Activated T-cell treated with anti-CD3 and anti-CD28 coated beads, Interleukin-2, amount 50 U/mL, for 4 hours (primary cell): Measurements from ENCODE around the gene KIR2DL1. TPM values are rescaled to one million over a fixed set of nuclear protein-coding genes. Genes with fewer than 3 reads are reported as not detected.
"Not testable (repeated sequence)": the region's sequence is repeated elsewhere in the genome, so short reads cannot be mapped to it uniquely, and the experiment has no call there.

Experiments
- ATAC-seq, 2 donors: fragments of 200-7000 bp; cut with Tn5 transposase; one replicate each; pipeline ENCODE4 v1.10.0; 2021
- DNase-seq: peaks from one replicate; pipeline ENCODE4 v3.0.0-alpha.2; 2020
- H3K27me3 Mint-ChIP-seq: one replicate; pipeline ENCODE4 v1.8.0; 2021; ENCODE audit warnings: low read depth, mixed read lengths
- H3K36me3 Mint-ChIP-seq: one replicate; pipeline ENCODE4 v1.8.0; 2022; ENCODE audit warnings: mixed read lengths; ENCODE audit not compliant: insufficient read depth
- H3K4me1 Mint-ChIP-seq: one replicate; pipeline ENCODE4 v1.8.0; 2021; ENCODE audit warnings: low read depth, mixed read lengths
- H3K4me3 Mint-ChIP-seq: one replicate; pipeline ENCODE4 v1.8.0; 2021; ENCODE audit warnings: mild to moderate bottlenecking, moderate library complexity, mixed read lengths
- H3K9me3 Mint-ChIP-seq: one replicate; pipeline ENCODE4 v1.8.0; 2021; ENCODE audit warnings: mixed read lengths
- total RNA-seq, 3 donors: library from RNA; stranded (reverse); gene quantifications; one replicate each; pipeline ENCODE4 v1.2.1, GENCODE V29; 2021

Gene KIR2DL1
- not detected for total RNA-seq

DNA sequence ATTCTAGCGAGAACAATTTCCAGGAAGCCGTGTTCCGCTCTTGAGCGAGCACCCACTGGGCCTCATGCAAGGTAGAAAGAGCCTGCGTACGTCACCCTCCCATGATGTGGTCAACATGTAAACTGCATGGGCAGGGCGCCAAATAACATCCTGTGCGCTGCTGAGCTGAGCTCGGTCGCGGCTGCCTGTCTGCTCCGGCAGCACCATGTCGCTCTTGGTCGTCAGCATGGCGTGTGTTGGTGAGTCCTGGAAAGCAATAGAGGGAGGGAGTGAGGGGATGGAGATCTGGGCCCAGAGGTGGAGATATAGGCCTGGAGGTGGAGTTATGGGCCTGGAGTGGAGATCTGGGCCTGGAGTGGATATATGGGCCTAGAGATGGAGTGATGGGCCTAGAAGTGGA, at the start of gene KIR2DL1:
Gene KIR2DL1 (plus strand): TSS at position 148 of the 400 bp plus-strand sequence. CDS start 58 bp downstream, at position 206.
- not testable (repeated sequence) for H3K4me1 Mint-ChIP-seq, H3K4me3 Mint-ChIP-seq, H3K27me3 Mint-ChIP-seq, H3K36me3 Mint-ChIP-seq, DNase-seq, ATAC-seq, H3K9me3 Mint-ChIP-seq

DNA sequence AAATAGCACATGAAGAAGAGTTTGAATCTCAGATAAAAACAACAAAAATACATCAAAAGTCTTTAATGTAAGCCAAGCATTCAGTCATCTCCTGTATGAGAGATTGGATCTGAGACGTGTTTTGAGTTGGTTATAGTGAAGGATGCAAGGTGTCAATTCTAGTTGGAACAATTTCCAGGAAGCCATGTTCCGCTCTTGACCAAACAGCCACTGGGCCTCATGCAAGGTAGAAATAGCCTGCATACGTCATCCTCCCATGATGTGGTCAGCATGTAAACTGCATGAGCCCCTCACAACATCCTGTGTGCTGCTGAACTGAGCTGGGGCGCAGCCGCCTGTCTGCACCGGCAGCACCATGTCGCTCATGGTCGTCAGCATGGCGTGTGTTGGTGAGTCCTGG, 45.5 kb upstream of the KIR2DL1 start, which contains the start of gene KIR3DL3:
Gene KIR3DL3 (plus strand): TSS at position 301 of the 400 bp plus-strand sequence. CDS start 55 bp downstream, at position 356.
- Mint-ChIP-seq H3K36me3 (no peaks in the 10 kb centered on the region), H3K4me1 (no peaks in the 10 kb centered on the region), H3K4me3 (no peak within 1 kb of the TSS), H3K27me3 (peaks cover 12% of the 10 kb centered on the region), H3K9me3 (peaks cover 22% of the 10 kb centered on the region)
- ATAC-seq = no peak
- DNase-seq = no peak

DNA sequence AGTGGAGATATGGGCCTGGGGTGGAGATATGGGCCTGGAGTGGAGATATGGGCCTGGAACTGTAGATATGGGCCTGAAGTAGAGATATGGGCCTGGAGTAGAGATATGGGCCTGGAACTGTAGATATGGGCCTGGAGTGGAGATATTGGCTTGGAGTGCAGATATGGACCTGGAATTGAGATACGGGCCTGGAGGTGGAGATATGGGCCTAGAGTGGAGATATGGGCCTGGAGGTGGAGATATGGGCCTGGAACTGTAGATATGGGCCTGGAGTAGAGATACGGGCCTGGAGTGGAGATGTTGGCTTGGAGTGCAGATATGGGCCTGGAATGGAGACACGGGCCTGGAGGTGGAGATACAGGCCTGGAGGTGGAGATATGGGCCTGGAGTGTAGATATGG, 44.9 kb upstream of the KIR2DL1 start:
- ATAC-seq (no peak), DNase-seq (no peak)
- H3K36me3 Mint-ChIP-seq = no peaks in the 10 kb centered on the region
- H3K4me3 Mint-ChIP-seq = no peak overlapping the region
- peaks cover 17% of the 10 kb centered on the region for H3K9me3 Mint-ChIP-seq
- no peaks in the 10 kb centered on the region for H3K4me1 Mint-ChIP-seq
- peaks cover 12% of the 10 kb centered on the region for H3K27me3 Mint-ChIP-seq

DNA sequence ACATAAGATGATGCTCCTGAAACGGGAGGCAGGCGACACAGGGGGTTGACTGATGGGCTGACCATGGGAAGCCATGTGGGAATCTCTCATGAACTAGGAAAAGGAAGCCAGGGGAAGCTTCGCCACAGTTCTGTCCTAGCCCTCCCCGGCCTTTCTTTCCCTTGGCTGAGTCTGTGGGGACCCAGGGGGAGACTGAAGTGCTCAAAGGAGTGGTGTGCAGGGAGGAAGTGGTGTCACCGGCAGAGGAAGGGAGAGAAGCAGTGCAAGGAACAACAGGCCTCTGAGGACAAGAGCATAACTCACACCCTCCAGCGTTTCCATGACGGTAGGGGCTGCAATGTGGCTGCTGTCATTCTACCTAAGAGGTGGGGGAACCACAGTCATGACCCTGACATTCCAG, 44.3 kb upstream of the KIR2DL1 start:
- H3K36me3 Mint-ChIP-seq = no peaks in the 10 kb centered on the region
- no peaks in the 10 kb centered on the region for H3K4me1 Mint-ChIP-seq
- ATAC-seq = no peak

DNA sequence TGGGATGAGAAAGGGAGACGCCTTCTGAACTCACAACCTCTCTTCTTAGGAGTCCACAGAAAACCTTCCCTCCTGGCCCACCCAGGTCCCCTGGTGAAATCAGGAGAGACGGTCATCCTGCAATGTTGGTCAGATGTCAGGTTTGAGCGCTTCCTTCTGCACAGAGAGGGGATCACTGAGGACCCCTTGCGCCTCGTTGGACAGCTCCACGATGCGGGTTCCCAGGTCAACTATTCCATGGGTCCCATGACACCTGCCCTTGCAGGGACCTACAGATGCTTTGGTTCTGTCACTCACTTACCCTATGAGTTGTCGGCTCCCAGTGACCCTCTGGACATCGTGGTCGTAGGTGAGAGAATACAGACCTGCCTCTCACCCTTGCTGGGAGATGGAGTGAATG, 42.0 kb upstream of the KIR2DL1 start:
- Mint-ChIP-seq H3K4me3 (no peak overlapping the region), H3K4me1 (no peaks in the 10 kb centered on the region), H3K36me3 (no peaks in the 10 kb centered on the region), H3K9me3 (peaks cover 5% of the 10 kb centered on the region), H3K27me3 (peaks cover 17% of the 10 kb centered on the region)
- DNase-seq (no peak), ATAC-seq (no peak)

More for the DNA sequence above, 44.3 kb upstream of the KIR2DL1 start:
- Mint-ChIP-seq H3K9me3 (peaks cover 12% of the 10 kb centered on the region), H3K27me3 (peaks cover 12% of the 10 kb centered on the region), H3K4me3 (no peak overlapping the region)
- DNase-seq = no peak

DNA sequence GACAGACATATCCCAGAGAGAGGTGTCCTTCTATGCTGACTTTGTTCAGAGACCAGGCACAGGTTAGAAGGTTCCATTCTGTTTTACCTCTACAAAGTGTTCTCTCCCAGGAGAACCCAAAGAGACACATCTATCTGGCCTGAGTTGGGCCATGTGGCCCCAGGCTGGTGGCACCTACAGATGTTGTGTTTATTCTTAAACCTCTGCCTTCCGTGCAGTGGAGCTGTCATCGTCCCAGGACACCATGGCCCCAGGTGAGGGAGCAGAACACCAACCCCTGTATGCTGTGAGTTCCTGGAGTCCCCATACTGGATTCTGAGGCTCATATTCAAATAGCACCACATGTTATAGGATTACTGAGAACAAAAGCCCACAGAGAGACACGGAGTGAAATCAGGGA, 41.4 kb upstream of the KIR2DL1 start:
- ATAC-seq (no peak), DNase-seq (no peak)
- no peak overlapping the region for H3K4me3 Mint-ChIP-seq
- no peaks in the 10 kb centered on the region for H3K36me3 Mint-ChIP-seq
- H3K9me3 Mint-ChIP-seq = peaks cover 5% of the 10 kb centered on the region
- no peaks in the 10 kb centered on the region for H3K4me1 Mint-ChIP-seq
- peaks cover 19% of the 10 kb centered on the region for H3K27me3 Mint-ChIP-seq

DNA sequence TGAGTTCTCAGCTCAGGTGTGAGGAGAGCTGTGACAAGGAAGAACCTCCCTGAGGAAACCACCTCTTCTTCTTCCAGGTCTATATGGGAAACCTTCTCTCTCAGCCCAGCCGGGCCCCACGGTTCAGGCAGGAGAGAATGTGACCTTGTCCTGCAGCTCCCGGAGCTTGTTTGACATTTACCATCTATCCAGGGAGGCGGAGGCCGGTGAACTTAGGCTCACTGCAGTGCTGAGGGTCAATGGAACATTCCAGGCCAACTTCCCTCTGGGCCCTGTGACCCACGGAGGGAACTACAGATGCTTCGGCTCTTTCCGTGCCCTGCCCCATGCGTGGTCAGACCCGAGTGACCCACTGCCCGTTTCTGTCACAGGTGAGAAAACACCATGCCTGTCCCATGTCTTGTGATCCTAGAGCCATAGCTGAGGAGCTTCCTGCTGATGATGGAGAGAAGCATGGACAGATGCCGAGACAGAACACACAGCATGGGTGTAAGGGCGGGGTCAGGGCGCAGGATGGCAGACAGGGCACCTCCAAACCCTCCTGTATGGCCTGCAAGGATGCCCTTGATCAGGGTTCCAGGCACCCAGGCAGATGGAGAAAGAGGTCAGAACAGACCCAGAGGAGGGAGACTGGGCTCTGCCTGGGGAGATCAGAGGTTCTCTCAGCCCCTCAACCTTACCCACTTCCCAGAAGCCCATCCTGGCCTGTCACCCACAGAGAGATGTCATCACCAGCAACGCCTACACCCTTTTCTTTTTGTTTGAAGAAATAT, 40.0 kb upstream of the KIR2DL1 start:
- H3K4me1 Mint-ChIP-seq = no peaks in the 10 kb centered on the region
- no peak overlapping the region for H3K4me3 Mint-ChIP-seq
- no peaks in the 10 kb centered on the region for H3K36me3 Mint-ChIP-seq
- no peak for ATAC-seq
- H3K27me3 Mint-ChIP-seq = peaks cover 19% of the 10 kb centered on the region
- DNase-seq = no peak
- H3K9me3 Mint-ChIP-seq = peaks cover 9% of the 10 kb centered on the region

DNA sequence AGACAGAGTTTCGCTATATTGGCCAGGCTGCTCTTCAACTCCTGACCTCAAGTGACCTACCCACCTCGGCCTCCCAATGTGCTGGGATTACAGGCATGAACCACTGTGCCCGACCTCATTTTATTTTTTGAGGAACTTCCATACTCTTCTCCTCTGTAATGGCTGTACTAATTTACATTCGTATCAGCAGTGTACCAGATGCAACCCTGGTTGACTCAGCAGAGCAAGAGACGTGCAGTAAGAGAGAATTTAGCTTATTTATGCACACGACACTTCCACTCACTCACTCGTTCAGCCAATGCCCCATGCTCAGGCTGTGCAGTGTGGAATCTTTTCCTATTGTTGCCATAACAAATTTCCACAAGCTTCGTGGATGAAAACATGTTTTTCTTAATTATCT, 38.4 kb upstream of the KIR2DL1 start:
- no peak for DNase-seq

DNA sequence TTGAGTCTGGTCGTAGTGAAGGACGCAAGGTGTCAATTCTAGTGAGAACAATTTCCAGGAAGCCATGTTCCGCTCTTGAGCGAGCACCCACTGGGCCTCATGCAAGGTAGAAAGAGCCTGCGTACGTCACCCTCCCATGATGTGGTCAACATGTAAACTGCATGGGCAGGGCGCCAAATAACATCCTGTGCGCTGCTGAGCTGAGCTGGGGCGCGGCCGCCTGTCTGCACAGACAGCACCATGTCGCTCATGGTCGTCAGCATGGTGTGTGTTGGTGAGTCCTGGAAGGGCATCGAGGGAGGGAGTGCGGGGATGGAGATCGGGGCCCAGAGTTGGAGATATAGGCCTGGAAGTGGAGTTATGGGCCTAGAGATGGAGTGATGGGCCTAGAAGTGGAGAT, 31.3 kb upstream of the KIR2DL1 start, which contains the start of gene KIR2DL3:
Gene KIR2DL3 (plus strand): TSS at position 208 of the 400 bp plus-strand sequence. CDS start 33 bp downstream, at position 241.
- not testable (repeated sequence) for H3K4me3 Mint-ChIP-seq, ATAC-seq, H3K9me3 Mint-ChIP-seq, H3K27me3 Mint-ChIP-seq, H3K4me1 Mint-ChIP-seq, H3K36me3 Mint-ChIP-seq, DNase-seq

More for the DNA sequence above, 38.4 kb upstream of the KIR2DL1 start:
- H3K4me1 Mint-ChIP-seq = no peaks in the 10 kb centered on the region
- no peaks in the 10 kb centered on the region for H3K36me3 Mint-ChIP-seq
- H3K9me3 Mint-ChIP-seq = peaks cover 9% of the 10 kb centered on the region
- peaks cover 20% of the 10 kb centered on the region for H3K27me3 Mint-ChIP-seq
- no peak overlapping the region for H3K4me3 Mint-ChIP-seq
- no peak for ATAC-seq

DNA sequence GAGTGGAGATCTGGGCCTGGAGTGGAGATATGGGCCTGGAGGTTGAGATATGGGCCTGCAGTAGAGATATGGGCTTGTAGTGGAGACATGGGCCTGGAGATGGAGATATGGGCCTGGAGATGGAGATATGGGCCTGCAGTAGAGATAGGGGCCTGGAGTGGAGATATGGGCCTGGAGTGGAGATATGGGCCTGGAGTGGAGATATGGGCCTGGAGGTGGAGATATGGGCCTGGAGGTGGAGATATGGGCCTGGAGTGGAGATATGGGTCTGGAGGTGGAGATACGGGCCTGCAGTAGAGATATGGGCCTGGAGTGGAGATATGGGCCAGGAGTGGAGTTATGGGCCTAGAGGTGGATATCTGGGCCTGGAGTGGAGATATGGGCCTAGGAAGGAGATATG, 30.9 kb upstream of the KIR2DL1 start:
- H3K27me3 Mint-ChIP-seq = peaks cover 8% of the 10 kb centered on the region
- ATAC-seq (no peak), DNase-seq (no peak)
- H3K9me3 Mint-ChIP-seq = peaks cover 4% of the 10 kb centered on the region
- H3K4me3 Mint-ChIP-seq = no peak overlapping the region
- H3K4me1 Mint-ChIP-seq = no peaks in the 10 kb centered on the region
- no peaks in the 10 kb centered on the region for H3K36me3 Mint-ChIP-seq

DNA sequence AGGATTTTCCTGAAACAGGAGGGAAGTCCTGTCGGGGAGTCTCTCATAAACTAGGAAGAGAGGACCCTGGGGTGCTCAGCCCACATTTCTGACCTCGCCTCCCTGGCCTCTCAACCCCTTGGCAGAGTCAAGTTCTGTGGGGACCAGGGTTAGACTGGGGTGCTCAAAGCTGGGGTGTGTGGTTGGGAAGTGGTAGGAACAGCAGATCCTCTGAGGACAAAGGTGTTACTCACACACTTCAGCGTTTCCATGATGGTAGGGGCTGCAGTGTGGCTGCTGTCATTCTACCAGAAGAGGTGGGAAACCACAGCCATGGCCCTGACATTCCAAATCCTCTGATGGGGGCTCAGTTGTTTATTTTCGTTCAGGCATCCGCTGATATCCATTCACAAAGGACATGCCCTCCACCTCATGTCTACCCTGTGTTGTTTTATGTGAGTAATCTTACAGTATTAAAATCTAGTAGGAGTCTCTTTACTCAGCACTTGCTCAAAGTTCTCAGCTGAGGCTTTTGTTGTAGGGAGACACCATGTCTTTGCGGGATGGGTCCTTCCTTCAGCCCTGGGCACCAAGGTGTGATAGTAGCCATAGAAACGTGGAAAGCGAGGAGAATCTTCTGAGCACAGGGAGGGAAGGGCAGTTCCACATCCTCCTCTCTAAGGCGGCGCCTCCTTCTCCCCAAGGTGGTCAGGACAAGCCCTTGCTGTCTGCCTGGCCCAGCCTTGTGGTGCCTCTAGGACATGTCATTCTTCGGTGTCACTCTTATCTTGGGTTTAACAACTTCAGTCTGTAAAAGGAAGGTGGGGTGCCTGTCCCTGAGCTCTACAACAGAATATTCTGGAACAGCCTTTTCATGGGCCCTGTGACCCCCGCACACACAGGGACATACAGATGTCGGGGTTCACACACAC, 29.8 kb upstream of the KIR2DL1 start:
- H3K9me3 Mint-ChIP-seq = no peaks in the 10 kb centered on the region
- H3K27me3 Mint-ChIP-seq = peaks cover 8% of the 10 kb centered on the region
- H3K4me1 Mint-ChIP-seq = no peaks in the 10 kb centered on the region
- ATAC-seq (no peak), DNase-seq (no peak)
- H3K4me3 Mint-ChIP-seq = no peak overlapping the region
- no peaks in the 10 kb centered on the region for H3K36me3 Mint-ChIP-seq

DNA sequence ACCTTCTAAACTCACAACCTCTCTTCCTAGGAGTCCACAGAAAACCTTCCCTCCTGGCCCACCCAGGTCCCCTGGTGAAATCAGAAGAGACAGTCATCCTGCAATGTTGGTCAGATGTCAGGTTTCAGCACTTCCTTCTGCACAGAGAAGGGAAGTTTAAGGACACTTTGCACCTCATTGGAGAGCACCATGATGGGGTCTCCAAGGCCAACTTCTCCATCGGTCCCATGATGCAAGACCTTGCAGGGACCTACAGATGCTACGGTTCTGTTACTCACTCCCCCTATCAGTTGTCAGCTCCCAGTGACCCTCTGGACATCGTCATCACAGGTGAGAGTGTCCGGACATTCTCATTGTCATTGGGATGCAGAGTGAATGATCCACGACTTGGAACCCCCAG, 27.6 kb upstream of the KIR2DL1 start:
- H3K4me3 Mint-ChIP-seq, ATAC-seq, H3K27me3 Mint-ChIP-seq, H3K4me1 Mint-ChIP-seq, DNase-seq, H3K9me3 Mint-ChIP-seq, H3K36me3 Mint-ChIP-seq: not testable (repeated sequence)

DNA sequence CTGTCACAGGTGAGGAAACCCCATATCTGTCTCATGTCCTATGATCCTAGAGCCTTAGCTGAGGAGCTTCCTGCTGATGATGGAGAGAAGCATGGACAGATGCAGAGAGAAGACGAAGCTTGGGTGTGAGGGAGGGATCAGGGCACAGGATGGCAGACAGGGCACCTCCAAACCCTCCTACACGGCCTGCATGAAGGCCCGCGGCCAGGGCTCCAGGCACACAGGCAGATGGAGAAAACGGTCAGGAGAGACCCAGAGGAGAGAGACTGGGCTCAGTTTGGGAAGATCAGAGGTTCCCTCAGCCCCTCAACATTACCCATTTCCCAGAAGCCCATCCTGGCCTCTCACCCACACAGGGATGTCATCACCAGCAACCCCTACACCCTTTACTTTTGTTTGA, 25.5 kb upstream of the KIR2DL1 start:
- H3K4me3 Mint-ChIP-seq, H3K36me3 Mint-ChIP-seq, H3K9me3 Mint-ChIP-seq, DNase-seq, ATAC-seq, H3K4me1 Mint-ChIP-seq, H3K27me3 Mint-ChIP-seq: not testable (repeated sequence)

DNA sequence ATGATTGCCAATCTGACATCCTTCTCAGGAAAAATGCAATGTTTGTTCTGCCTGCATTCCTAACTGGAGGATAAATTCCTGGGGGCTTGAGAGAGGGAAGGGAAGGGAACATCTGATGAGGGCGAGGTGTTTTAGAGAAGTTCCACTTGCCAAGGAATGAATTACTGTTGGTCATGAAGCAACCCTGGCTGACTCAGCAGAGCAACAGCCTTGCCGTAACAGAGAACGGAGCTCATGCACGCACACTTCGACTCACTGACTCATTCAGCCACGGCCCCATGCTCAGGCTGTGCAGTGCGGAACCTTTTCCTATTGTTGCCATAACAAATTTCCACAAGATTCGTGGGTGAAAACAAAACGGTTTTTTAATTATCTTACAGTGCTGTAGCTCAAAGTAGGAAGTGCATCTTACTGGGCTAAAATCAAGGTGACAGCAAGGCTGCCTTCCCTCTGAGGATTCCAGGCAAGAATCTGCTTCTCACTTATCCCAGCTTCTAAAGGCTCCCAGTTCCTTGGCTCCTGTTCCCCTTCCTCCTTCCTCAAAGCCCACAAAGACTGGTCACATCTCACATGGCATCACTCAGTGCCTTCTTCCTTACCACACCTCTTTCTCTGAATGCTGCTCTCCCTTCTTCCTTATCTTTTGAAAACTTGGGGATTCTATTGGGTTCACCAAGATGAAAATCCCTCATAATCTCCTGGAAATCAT, 21.8 kb upstream of the KIR2DL1 start:
- H3K36me3 Mint-ChIP-seq, H3K27me3 Mint-ChIP-seq, H3K9me3 Mint-ChIP-seq, H3K4me3 Mint-ChIP-seq, ATAC-seq, H3K4me1 Mint-ChIP-seq, DNase-seq: not testable (repeated sequence)
